Stimulated activated CD4-positive, alpha-beta T cell treated with anti-CD3 and anti-CD28 coated beads, Interleukin-4, amount 100 ng/mL, for 4 hours (primary cell): ENCODE measurements around the gene B4GALT3.

Experiments
- DNase-seq, 2 experiments: peaks; one replicate each; pipeline ENCODE4 v3.0.0-alpha.2; 2020

B4GALT3 gene

GRCh38 chr1:161201836-161202712 lies 24.8 kb upstream of the B4GALT3 start, which contains the start of gene NDUFS2:
Gene NDUFS2 (plus strand): TSS chr1:161202367. CDS start chr1:161202386, 19 bp downstream.
- peak; percentile 86 to 97 for DNase-seq

- DNase-seq: no peak
Observed at GRCh38 chr1:161200992-161201835, 23.9 kb upstream of the B4GALT3 start.

GRCh38 chr1:161200421-161200991 lies 23.2 kb upstream of the B4GALT3 start:
- DNase-seq: no peak

- DNase-seq: no peak
Observed at GRCh38 chr1:161199506-161200139, 22.3 kb upstream of the B4GALT3 start.

GRCh38 chr1:161198897-161199431 lies 21.7 kb upstream of the B4GALT3 start, which contains the start of gene ADAMTS4:
Gene ADAMTS4 (minus strand): TSS chr1:161199054. CDS start chr1:161198627, 427 bp downstream.
- DNase-seq: no peak

GRCh38 chr1:161198194-161198896 lies 21.0 kb upstream of the B4GALT3 start:
- no peak for DNase-seq

- no peak for DNase-seq
Observed at GRCh38 chr1:161197560-161198193, 20.4 kb upstream of the B4GALT3 start.

GRCh38 chr1:161196521-161197451 lies 19.5 kb upstream of the B4GALT3 start:
- no peak for DNase-seq

GRCh38 chr1:161196111-161196510 lies 18.8 kb upstream of the B4GALT3 start:
- no peak for DNase-seq

- DNase-seq: no peak
Observed at GRCh38 chr1:161195171-161195570, 17.9 kb upstream of the B4GALT3 start.

GRCh38 chr1:161193561-161194235 lies 16.4 kb upstream of the B4GALT3 start:
- no peak for DNase-seq

- peak; percentile 49 to 61 for DNase-seq
Observed at GRCh38 chr1:161192476-161193465, 15.5 kb upstream of the B4GALT3 start.

- no peak for DNase-seq
Observed at GRCh38 chr1:161191971-161192370, 14.7 kb upstream of the B4GALT3 start.

- no peak for DNase-seq
Observed at GRCh38 chr1:161190962-161191521, 13.7 kb upstream of the B4GALT3 start.

GRCh38 chr1:161189036-161189435 lies 11.7 kb upstream of the B4GALT3 start:
- no peak for DNase-seq

- DNase-seq: no peak
Observed at GRCh38 chr1:161188381-161188780, 11.1 kb upstream of the B4GALT3 start.

- DNase-seq: no peak
Observed at GRCh38 chr1:161187311-161187710, 10.0 kb upstream of the B4GALT3 start.
